M059J (cell line): ENCODE results near the gene LAYN. TPM values are rescaled to one million over a fixed set of nuclear protein-coding genes. Genes with fewer than 3 reads are reported as not detected.

ENCODE experiments used
- DNase-seq: peaks from one replicate; pipeline ENCODE4 v3.0.0-alpha.2; 2012; ENCODE audit warnings: low read depth
- total RNA-seq: library from RNA; depleted of rRNA; stranded (reverse); fragments of >200 nt; shearing (Covaris generic); gene quantifications from 2 replicates; pipeline ENCODE4 v1.2.3, GENCODE V29; 2014; rRNA removed

Gene LAYN
- total RNA-seq = 108 and 113 TPM in 2 replicates

GRCh38 chr11:111540114-111540936 is at the start of gene LAYN:
Gene LAYN, plus strand, starts transcription at chr11:111540720. Its CDS starts 124 bp downstream, at chr11:111540844.
- DNase-seq = peak; percentile 79

GRCh38 chr11:111494040-111494439 is 46.5 kb upstream of the LAYN start:
- no peak for DNase-seq

- no peak for DNase-seq
Measured at GRCh38 chr11:111499483-111499882, 41.0 kb upstream of the LAYN start.

GRCh38 chr11:111500481-111500880 is 40.0 kb upstream of the LAYN start:
- no peak for DNase-seq

- no peak for DNase-seq
Measured at GRCh38 chr11:111502611-111503010, 37.9 kb upstream of the LAYN start.

- no peak for DNase-seq
Measured at GRCh38 chr11:111510311-111510710, 30.2 kb upstream of the LAYN start.

- DNase-seq = peak; percentile 56
Measured at GRCh38 chr11:111512296-111513239, 28.0 kb upstream of the LAYN start, which contains the start of gene BTG4. Gene BTG4, minus strand, starts transcription at chr11:111512386. Its CDS starts 13,610 bp downstream, at chr11:111498776.

- DNase-seq = no peak
Measured at GRCh38 chr11:111513240-111513605, 27.3 kb upstream of the LAYN start.

- DNase-seq = no peak
Measured at GRCh38 chr11:111514216-111515031, 26.1 kb upstream of the LAYN start, which contains the start of gene HOATZ. Gene HOATZ, plus strand, starts transcription at chr11:111514778. Its CDS starts 7 bp downstream, at chr11:111514785.

- DNase-seq = no peak
Measured at GRCh38 chr11:111515591-111515990, 24.9 kb upstream of the LAYN start.

GRCh38 chr11:111518668-111519067 is 21.9 kb upstream of the LAYN start:
- no peak for DNase-seq

- DNase-seq = peak; percentile 62
Measured at GRCh38 chr11:111520560-111520959, 20.0 kb upstream of the LAYN start.

GRCh38 chr11:111521135-111521534 is 19.4 kb upstream of the LAYN start:
- DNase-seq = peak; percentile 65

- no peak for DNase-seq
Measured at GRCh38 chr11:111522426-111522825, 18.1 kb upstream of the LAYN start.

GRCh38 chr11:111523343-111523742 is 17.2 kb upstream of the LAYN start:
- DNase-seq = no peak

GRCh38 chr11:111524056-111524455 is 16.5 kb upstream of the LAYN start:
- DNase-seq = no peak

GRCh38 chr11:111525456-111525855 is 15.1 kb upstream of the LAYN start:
- DNase-seq = no peak

- peak; percentile 84 for DNase-seq
Measured at GRCh38 chr11:111526501-111526900, 14.0 kb upstream of the LAYN start.

- DNase-seq = no peak
Measured at GRCh38 chr11:111527279-111527678, 13.2 kb upstream of the LAYN start.

- no peak for DNase-seq
Measured at GRCh38 chr11:111528557-111528956, 12.0 kb upstream of the LAYN start.

GRCh38 chr11:111530091-111530490 is 10.4 kb upstream of the LAYN start:
- peak; percentile 60 for DNase-seq
